ENCODE data around the gene LYZL4.

Gene LYZL4

DNA sequence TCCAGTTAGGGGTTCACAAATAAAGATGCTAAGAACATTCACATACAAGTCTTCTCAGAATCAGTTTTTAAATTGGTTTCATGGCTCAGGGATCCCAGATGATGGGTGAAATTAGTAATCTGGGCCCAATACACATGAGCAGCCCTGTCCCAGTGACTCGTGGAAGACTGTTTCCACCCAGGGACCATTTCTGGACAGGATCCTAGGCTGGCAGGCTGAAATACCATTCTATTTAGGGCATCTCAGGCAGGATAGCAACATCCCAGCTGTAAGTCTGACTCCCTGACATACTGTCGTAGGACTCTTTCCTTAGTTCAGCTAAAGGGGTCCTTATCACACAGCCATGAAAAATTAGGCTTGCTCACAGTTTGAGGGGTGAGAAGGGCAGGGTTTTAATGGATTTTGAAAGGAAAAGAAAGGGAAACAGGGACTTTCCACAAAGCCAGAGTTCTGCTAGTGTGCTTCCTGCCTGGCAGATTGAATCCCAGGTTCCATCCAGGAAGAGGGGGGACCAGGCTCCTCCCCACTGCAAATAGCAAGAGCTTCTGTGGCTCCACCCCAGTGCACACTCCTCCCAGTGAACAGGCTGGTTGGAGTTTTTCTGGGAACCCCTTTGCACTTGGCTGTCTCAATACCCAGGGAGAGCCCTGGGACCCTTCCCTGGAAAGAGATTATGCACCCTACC lies 41.3 kb upstream of the LYZL4 start:
- H2AFZ ChIP-seq (ENCODE audit: low read depth, low read length) = no peak overlapping the region
- no peak overlapping the region for H3K9ac ChIP-seq (ENCODE audit: low read depth, low read length)
- ATAC-seq (ENCODE audit: insufficient read depth, low read depth) = no peak
- H3K36me3 ChIP-seq (ENCODE audit: insufficient read depth, low read length) = no peaks in the 10 kb centered on the region
- TF ChIP-seq, protein P1, sequence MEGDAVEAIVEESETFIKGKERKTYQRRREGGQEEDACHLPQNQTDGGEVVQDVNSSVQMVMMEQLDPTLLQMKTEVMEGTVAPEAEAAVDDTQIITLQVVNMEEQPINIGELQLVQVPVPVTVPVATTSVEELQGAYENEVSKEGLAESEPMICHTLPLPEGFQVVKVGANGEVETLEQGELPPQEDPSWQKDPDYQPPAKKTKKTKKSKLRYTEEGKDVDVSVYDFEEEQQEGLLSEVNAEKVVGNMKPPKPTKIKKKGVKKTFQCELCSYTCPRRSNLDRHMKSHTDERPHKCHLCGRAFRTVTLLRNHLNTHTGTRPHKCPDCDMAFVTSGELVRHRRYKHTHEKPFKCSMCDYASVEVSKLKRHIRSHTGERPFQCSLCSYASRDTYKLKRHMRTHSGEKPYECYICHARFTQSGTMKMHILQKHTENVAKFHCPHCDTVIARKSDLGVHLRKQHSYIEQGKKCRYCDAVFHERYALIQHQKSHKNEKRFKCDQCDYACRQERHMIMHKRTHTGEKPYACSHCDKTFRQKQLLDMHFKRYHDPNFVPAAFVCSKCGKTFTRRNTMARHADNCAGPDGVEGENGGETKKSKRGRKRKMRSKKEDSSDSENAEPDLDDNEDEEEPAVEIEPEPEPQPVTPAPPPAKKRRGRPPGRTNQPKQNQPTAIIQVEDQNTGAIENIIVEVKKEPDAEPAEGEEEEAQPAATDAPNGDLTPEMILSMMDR (IDR thresholded peaks at IDR 0.05; ENCODE audit: borderline replicate concordance, extremely low read depth, low read length, poor library complexity, severe bottlenecking) = no peak
- TF ChIP-seq EZH2 (IDR thresholded peaks at IDR 0.05; ENCODE audit: borderline replicate concordance, low read depth, low read length, severe bottlenecking) = no peak
- H3K4me2 ChIP-seq (ENCODE audit: insufficient read depth, low read length) = no peak overlapping the region
- H3K9me3 ChIP-seq (ENCODE audit: insufficient read depth, low read length, severe bottlenecking) = no peaks in the 10 kb centered on the region
- H3K4me3 ChIP-seq (ENCODE audit: low read depth in 1 of 2, low read length in 2 of 2) = no peak overlapping the region
- peaks cover 3% of the 10 kb centered on the region for H3K27me3 ChIP-seq (ENCODE audit: insufficient read depth, low read length, poor library complexity)
- no peaks in the 10 kb centered on the region for H3K79me2 ChIP-seq (ENCODE audit: insufficient read depth, low read length)
- H4K20me1 ChIP-seq (ENCODE audit: insufficient read depth, low read length) = peaks cover 2% of the 10 kb centered on the region; the same call in 1 of the 2 replicates
- no peak for DNase-seq
- no peak overlapping the region for H3K27ac ChIP-seq (ENCODE audit: low read length)
- H3K4me1 ChIP-seq (ENCODE audit: insufficient read depth, low read length) = no peaks in the 10 kb centered on the region

DNA sequence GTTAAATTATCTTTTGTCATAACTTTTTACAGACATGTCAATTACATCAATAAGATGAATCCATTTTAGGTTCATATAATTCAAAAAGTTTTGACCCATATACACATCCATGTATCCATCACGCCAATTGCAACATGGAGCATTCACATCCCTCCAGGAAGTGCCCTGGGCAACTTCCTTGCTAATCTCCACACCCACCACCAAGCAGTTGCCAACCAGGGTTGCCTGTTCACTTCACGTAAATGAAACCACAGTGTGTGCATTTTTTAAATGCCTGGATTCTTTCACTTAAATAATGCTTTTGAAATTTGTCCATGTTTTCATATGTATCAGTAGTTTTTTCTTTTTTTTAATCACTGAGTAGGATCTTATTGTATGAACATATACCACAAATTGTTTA lies 40.7 kb upstream of the LYZL4 start:
- ATAC-seq (ENCODE audit: insufficient read depth, low read depth) = no peak
- TF ChIP-seq EZH2 (IDR thresholded peaks at IDR 0.05; ENCODE audit: borderline replicate concordance, low read depth, low read length, severe bottlenecking) = no peak
- TF ChIP-seq, protein P1 (IDR thresholded peaks at IDR 0.05; ENCODE audit: borderline replicate concordance, extremely low read depth, low read length, poor library complexity, severe bottlenecking) = no peak
- Histone ChIP-seq H3K9me3 (ENCODE audit: insufficient read depth, low read length, severe bottlenecking) (no peaks in the 10 kb centered on the region), H4K20me1 (ENCODE audit: insufficient read depth, low read length) (peaks cover 2% of the 10 kb centered on the region; the same call in 1 of the 2 replicates), H3K9ac (ENCODE audit: low read depth, low read length) (no peak overlapping the region), H2AFZ (ENCODE audit: low read depth, low read length) (no peak overlapping the region), H3K4me2 (ENCODE audit: insufficient read depth, low read length) (no peak overlapping the region), H3K4me1 (ENCODE audit: insufficient read depth, low read length) (no peaks in the 10 kb centered on the region), H3K36me3 (ENCODE audit: insufficient read depth, low read length) (no peaks in the 10 kb centered on the region), H3K79me2 (ENCODE audit: insufficient read depth, low read length) (no peaks in the 10 kb centered on the region), H3K27me3 (ENCODE audit: insufficient read depth, low read length, poor library complexity) (peaks cover 1% of the 10 kb centered on the region), H3K27ac (ENCODE audit: low read length) (no peak overlapping the region), H3K4me3 (ENCODE audit: low read depth in 1 of 2, low read length in 2 of 2) (no peak overlapping the region)
- DNase-seq = no peak

DNA sequence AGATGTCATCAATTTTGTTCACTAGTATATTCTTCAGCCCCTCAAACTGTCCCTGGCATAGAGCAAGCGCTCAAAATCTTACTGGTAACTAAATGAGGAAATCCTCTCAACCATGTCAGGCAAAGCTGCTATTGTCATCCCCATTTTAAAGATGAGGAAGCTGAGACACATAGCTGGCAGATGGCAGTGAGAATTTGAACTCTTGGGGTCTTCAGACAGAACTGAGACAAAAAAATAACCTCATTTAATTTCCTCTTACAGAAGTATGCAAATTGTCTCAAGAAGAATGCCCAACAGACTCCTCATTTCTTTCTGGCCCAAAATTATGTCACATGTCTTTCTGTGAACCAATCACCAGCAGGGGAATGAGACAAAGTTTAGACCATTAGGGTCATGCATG lies 40.2 kb upstream of the LYZL4 start:
- Histone ChIP-seq H3K9me3 (ENCODE audit: insufficient read depth, low read length, severe bottlenecking) (no peaks in the 10 kb centered on the region), H3K79me2 (ENCODE audit: insufficient read depth, low read length) (no peaks in the 10 kb centered on the region), H3K36me3 (ENCODE audit: insufficient read depth, low read length) (no peaks in the 10 kb centered on the region), H3K4me3 (ENCODE audit: low read depth in 1 of 2, low read length in 2 of 2) (no peak overlapping the region), H3K9ac (ENCODE audit: low read depth, low read length) (no peak overlapping the region), H2AFZ (ENCODE audit: low read depth, low read length) (no peak overlapping the region), H3K4me2 (ENCODE audit: insufficient read depth, low read length) (no peak overlapping the region), H4K20me1 (ENCODE audit: insufficient read depth, low read length) (peaks cover 2% of the 10 kb centered on the region; the same call in 1 of the 2 replicates), H3K27me3 (ENCODE audit: insufficient read depth, low read length, poor library complexity) (no peaks in the 10 kb centered on the region), H3K27ac (ENCODE audit: low read length) (no peak overlapping the region), H3K4me1 (ENCODE audit: insufficient read depth, low read length) (no peaks in the 10 kb centered on the region)
- DNase-seq (no peak), ATAC-seq (ENCODE audit: insufficient read depth, low read depth) (no peak)
- TF ChIP-seq, protein P1 (IDR thresholded peaks at IDR 0.05; ENCODE audit: borderline replicate concordance, extremely low read depth, low read length, poor library complexity, severe bottlenecking) = no peak
- no peak for TF ChIP-seq EZH2 (IDR thresholded peaks at IDR 0.05; ENCODE audit: borderline replicate concordance, low read depth, low read length, severe bottlenecking)

Measured in DND-41 (cell line).